ENCODE measurements around the gene ATM. TPM values are rescaled to one million over a fixed set of nuclear protein-coding genes. Genes with fewer than 3 reads are reported as not detected.
A peak's percentile ranks its signal among the peaks of the same experiment; 100 is the strongest.

The ATM gene
- polyA plus RNA-seq (2013), result 44.1 TPM

DNA sequence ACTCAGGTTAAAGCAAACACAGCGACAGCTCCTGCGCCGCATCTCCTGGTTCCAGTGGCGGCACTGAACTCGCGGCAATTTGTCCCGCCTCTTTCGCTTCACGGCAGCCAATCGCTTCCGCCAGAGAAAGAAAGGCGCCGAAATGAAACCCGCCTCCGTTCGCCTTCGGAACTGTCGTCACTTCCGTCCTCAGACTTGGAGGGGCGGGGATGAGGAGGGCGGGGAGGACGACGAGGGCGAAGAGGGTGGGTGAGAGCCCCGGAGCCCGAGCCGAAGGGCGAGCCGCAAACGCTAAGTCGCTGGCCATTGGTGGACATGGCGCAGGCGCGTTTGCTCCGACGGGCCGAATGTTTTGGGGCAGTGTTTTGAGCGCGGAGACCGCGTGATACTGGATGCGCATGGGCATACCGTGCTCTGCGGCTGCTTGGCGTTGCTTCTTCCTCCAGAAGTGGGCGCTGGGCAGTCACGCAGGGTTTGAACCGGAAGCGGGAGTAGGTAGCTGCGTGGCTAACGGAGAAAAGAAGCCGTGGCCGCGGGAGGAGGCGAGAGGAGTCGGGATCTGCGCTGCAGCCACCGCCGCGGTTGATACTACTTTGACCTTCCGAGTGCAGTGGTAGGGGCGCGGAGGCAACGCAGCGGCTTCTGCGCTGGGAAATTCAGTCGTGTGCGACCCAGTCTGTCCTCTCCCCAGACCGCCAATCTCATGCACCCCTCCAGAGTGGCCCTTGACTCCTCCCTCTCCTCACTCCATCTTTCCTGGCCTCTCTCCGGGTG, at the start of gene ATM, which contains the start of gene NPAT:
Gene ATM, plus strand, starts transcription at position 494 of the 774 bp plus-strand sequence. CDS start 4,558 bp downstream, outside the sequence.
Gene NPAT, minus strand, starts transcription at position 65 of the 774 bp plus-strand sequence. CDS start 102 bp downstream, outside the sequence.
- Histone ChIP-seq H3K27me3 (replicated peaks in 2 of 5; ENCODE audit: control insufficient read depth in 4 of 5, insufficient read depth in 5 of 5, low read length in 4 of 5) (no peaks in the 10 kb centered on the region), H3K36me3 (ENCODE audit: control insufficient read depth in 4 of 4, insufficient read depth in 4 of 4, low read length in 3 of 4) (peaks cover 0 to 7% (median 0%) of the 10 kb centered on the region in 4 experiments), H3K9me3 (ENCODE audit: control extremely low read depth in 1 of 5, control insufficient read depth in 4 of 5, insufficient read depth in 2 of 5, low read depth in 1 of 5, low read length in 4 of 5) (no peaks in the 10 kb centered on the region), H3K4me1 (ENCODE audit: control extremely low read depth in 1 of 4, control insufficient read depth in 4 of 4, insufficient read depth in 4 of 4, low read length in 3 of 4) (peaks cover 25 to 58% (median 49%) of the 10 kb centered on the region in 4 experiments), H3K4me3 (ENCODE audit: control insufficient read depth in 1 of 7, extremely low read depth in 1 of 7, insufficient read depth in 4 of 7, low read depth in 2 of 7, low read length in 6 of 7) (peak within 1 kb of the TSS; percentile 82 to 98 (median 93)), H3K27ac (ENCODE audit: insufficient read depth in 1 of 2, low read depth in 1 of 2, low read length in 2 of 2, poor library complexity in 1 of 2, severe bottlenecking in 2 of 2) (peak within 1 kb of the TSS; percentile 94 to 97)
- DNase-seq, result peak; percentile 99 to 100 (median 100)
- ChIA-PET CTCF (interaction anchor here (0.9 to 1.5 kb wide), 6 partner anchors 10 to 426 kb away, joined by 3 to 5 read pairs (median 3); no protein-coding TSS in a partner anchor), POLR2A (interaction anchor here (0.6 kb wide), 1 partner anchor 15 kb away, joined by 5 read pairs; no protein-coding TSS in a partner anchor)
- WGBS (ENCODE audit: insufficient coverage), result under 1% methylated on average over 67 of the region's 70 CpGs

DNA sequence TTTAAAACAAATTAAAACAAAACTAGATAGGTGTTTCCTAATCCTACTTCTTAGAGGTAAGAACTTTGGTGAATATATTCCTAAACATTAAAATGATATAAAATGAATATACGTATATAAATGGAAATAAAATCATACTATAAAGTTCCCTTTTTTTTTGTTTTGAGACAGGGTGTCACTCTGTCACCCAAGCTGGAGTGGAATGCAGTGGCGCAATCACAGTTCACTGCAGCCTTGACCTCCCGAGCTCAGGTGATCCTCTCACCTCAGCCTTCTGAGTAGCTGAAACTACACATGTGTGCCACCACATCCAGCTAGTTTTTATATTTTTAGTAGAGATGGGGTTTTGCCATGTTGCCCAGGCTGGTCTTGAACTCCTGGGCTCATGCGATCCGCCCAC, 45.3 kb upstream of the ATM start:
- peaks cover 16 to 70% (median 45%) of the 10 kb centered on the region in 4 experiments for H3K36me3 ChIP-seq (ENCODE audit: control insufficient read depth in 4 of 4, insufficient read depth in 4 of 4, low read length in 3 of 4)
- no peak overlapping the region for H3K27ac ChIP-seq (ENCODE audit: insufficient read depth in 1 of 2, low read depth in 1 of 2, low read length in 2 of 2, poor library complexity in 1 of 2, severe bottlenecking in 2 of 2)
- H3K27me3 ChIP-seq (replicated peaks in 2 of 5; ENCODE audit: control insufficient read depth in 4 of 5, insufficient read depth in 5 of 5, low read length in 4 of 5), result no peaks in the 10 kb centered on the region
- ChIA-PET CTCF (interaction anchor here (1.1 kb wide), 1 partner anchor 53 kb away, joined by 3 read pairs; no protein-coding TSS in a partner anchor), POLR2A (no interaction called here)
- no peaks in the 10 kb centered on the region for H3K4me1 ChIP-seq (ENCODE audit: control extremely low read depth in 1 of 4, control insufficient read depth in 4 of 4, insufficient read depth in 4 of 4, low read length in 3 of 4)
- H3K9me3 ChIP-seq (ENCODE audit: control extremely low read depth in 1 of 5, control insufficient read depth in 4 of 5, insufficient read depth in 2 of 5, low read depth in 1 of 5, low read length in 4 of 5), result no peaks in the 10 kb centered on the region
- no peak for DNase-seq
- WGBS (ENCODE audit: insufficient coverage), result 90% methylated on average over 2 of the region's 5 CpGs
- H3K4me3 ChIP-seq (ENCODE audit: control insufficient read depth in 1 of 7, extremely low read depth in 1 of 7, insufficient read depth in 4 of 7, low read depth in 2 of 7, low read length in 6 of 7), result no peak overlapping the region

GRCh38 chr11:108193725-108194124, 29.1 kb upstream of the ATM start:
- POLR2A ChIA-PET, result no interaction called here
- no peak for DNase-seq
- no peaks in the 10 kb centered on the region for H3K27me3 ChIP-seq (replicated peaks in 2 of 5; ENCODE audit: control insufficient read depth in 4 of 5, insufficient read depth in 5 of 5, low read length in 4 of 5)
- CTCF ChIA-PET, result no interaction called here
- peaks cover 14 to 64% (median 37%) of the 10 kb centered on the region in 4 experiments for H3K36me3 ChIP-seq (ENCODE audit: control insufficient read depth in 4 of 4, insufficient read depth in 4 of 4, low read length in 3 of 4)
- no peak overlapping the region for H3K4me3 ChIP-seq (ENCODE audit: control insufficient read depth in 1 of 7, extremely low read depth in 1 of 7, insufficient read depth in 4 of 7, low read depth in 2 of 7, low read length in 6 of 7)
- no peaks in the 10 kb centered on the region for H3K9me3 ChIP-seq (ENCODE audit: control extremely low read depth in 1 of 5, control insufficient read depth in 4 of 5, insufficient read depth in 2 of 5, low read depth in 1 of 5, low read length in 4 of 5)
- H3K4me1 ChIP-seq (ENCODE audit: control extremely low read depth in 1 of 4, control insufficient read depth in 4 of 4, insufficient read depth in 4 of 4, low read length in 3 of 4), result peaks cover 0 to 2% (median under 1%) of the 10 kb centered on the region in 4 experiments
- H3K27ac ChIP-seq (ENCODE audit: insufficient read depth in 1 of 2, low read depth in 1 of 2, low read length in 2 of 2, poor library complexity in 1 of 2, severe bottlenecking in 2 of 2), result no peak overlapping the region

- Histone ChIP-seq H3K9me3 (ENCODE audit: control extremely low read depth in 1 of 5, control insufficient read depth in 4 of 5, insufficient read depth in 2 of 5, low read depth in 1 of 5, low read length in 4 of 5) (no peaks in the 10 kb centered on the region), H3K27ac (ENCODE audit: insufficient read depth in 1 of 2, low read depth in 1 of 2, low read length in 2 of 2, poor library complexity in 1 of 2, severe bottlenecking in 2 of 2) (no peak overlapping the region), H3K36me3 (ENCODE audit: control insufficient read depth in 4 of 4, insufficient read depth in 4 of 4, low read length in 3 of 4) (peaks cover 16 to 47% (median 30%) of the 10 kb centered on the region in 4 experiments), H3K27me3 (replicated peaks in 2 of 5; ENCODE audit: control insufficient read depth in 4 of 5, insufficient read depth in 5 of 5, low read length in 4 of 5) (no peaks in the 10 kb centered on the region), H3K4me1 (ENCODE audit: control extremely low read depth in 1 of 4, control insufficient read depth in 4 of 4, insufficient read depth in 4 of 4, low read length in 3 of 4) (peaks cover 8 to 28% (median 16%) of the 10 kb centered on the region in 4 experiments), H3K4me3 (ENCODE audit: control insufficient read depth in 1 of 7, extremely low read depth in 1 of 7, insufficient read depth in 4 of 7, low read depth in 2 of 7, low read length in 6 of 7) (no peak overlapping the region)
- POLR2A ChIA-PET, result no interaction called here
- CTCF ChIA-PET, result interaction anchor here (1.9 kb wide), 1 partner anchor 25 kb away, joined by 4 read pairs; the partner anchor contains the start of genes ATM and NPAT
- DNase-seq, result no peak
- no CpG with 5 or more reads among the region's 3 CpGs for WGBS (ENCODE audit: insufficient coverage)
These were observed 26.0 kb upstream of the ATM start for GRCh38 chr11:108196901-108197300.

- no peak for DNase-seq
- Histone ChIP-seq H3K4me3 (ENCODE audit: control insufficient read depth in 1 of 7, extremely low read depth in 1 of 7, insufficient read depth in 4 of 7, low read depth in 2 of 7, low read length in 6 of 7) (no peak overlapping the region), H3K27ac (ENCODE audit: insufficient read depth in 1 of 2, low read depth in 1 of 2, low read length in 2 of 2, poor library complexity in 1 of 2, severe bottlenecking in 2 of 2) (no peak overlapping the region), H3K27me3 (replicated peaks in 2 of 5; ENCODE audit: control insufficient read depth in 4 of 5, insufficient read depth in 5 of 5, low read length in 4 of 5) (no peaks in the 10 kb centered on the region), H3K9me3 (ENCODE audit: control extremely low read depth in 1 of 5, control insufficient read depth in 4 of 5, insufficient read depth in 2 of 5, low read depth in 1 of 5, low read length in 4 of 5) (no peaks in the 10 kb centered on the region), H3K36me3 (ENCODE audit: control insufficient read depth in 4 of 4, insufficient read depth in 4 of 4, low read length in 3 of 4) (peaks cover 15 to 46% (median 30%) of the 10 kb centered on the region in 4 experiments), H3K4me1 (ENCODE audit: control extremely low read depth in 1 of 4, control insufficient read depth in 4 of 4, insufficient read depth in 4 of 4, low read length in 3 of 4) (peaks cover 8 to 28% (median 16%) of the 10 kb centered on the region in 4 experiments)
- POLR2A ChIA-PET, result no interaction called here
- CTCF ChIA-PET, result interaction anchor here (0.6 to 1.9 kb wide), 2 partner anchors 25 to 80 kb away, joined by 3 to 4 read pairs; partner anchors contain the start of genes ATM and NPAT
These were observed 25.5 kb upstream of the ATM start for GRCh38 chr11:108197351-108197750.

GRCh38 chr11:108198833-108199232, 24.0 kb upstream of the ATM start:
- Histone ChIP-seq H3K36me3 (ENCODE audit: control insufficient read depth in 4 of 4, insufficient read depth in 4 of 4, low read length in 3 of 4) (peaks cover 19 to 58% (median 29%) of the 10 kb centered on the region in 4 experiments), H3K4me1 (ENCODE audit: control extremely low read depth in 1 of 4, control insufficient read depth in 4 of 4, insufficient read depth in 4 of 4, low read length in 3 of 4) (peaks cover 8 to 28% (median 16%) of the 10 kb centered on the region in 4 experiments), H3K4me3 (ENCODE audit: control insufficient read depth in 1 of 7, extremely low read depth in 1 of 7, insufficient read depth in 4 of 7, low read depth in 2 of 7, low read length in 6 of 7) (no peak overlapping the region), H3K27ac (ENCODE audit: insufficient read depth in 1 of 2, low read depth in 1 of 2, low read length in 2 of 2, poor library complexity in 1 of 2, severe bottlenecking in 2 of 2) (peak overlapping the region in 1 of 2 experiments; percentile 10), H3K9me3 (ENCODE audit: control extremely low read depth in 1 of 5, control insufficient read depth in 4 of 5, insufficient read depth in 2 of 5, low read depth in 1 of 5, low read length in 4 of 5) (peaks cover 0 to 7% (median 0%) of the 10 kb centered on the region in 5 experiments), H3K27me3 (replicated peaks in 2 of 5; ENCODE audit: control insufficient read depth in 4 of 5, insufficient read depth in 5 of 5, low read length in 4 of 5) (no peaks in the 10 kb centered on the region)
- DNase-seq, result peak in 1 of 3 donors; percentile 28
- POLR2A ChIA-PET, result interaction anchor here (0.9 kb wide), 1 partner anchor 20 kb away, joined by 3 read pairs; no protein-coding TSS in a partner anchor
- CTCF ChIA-PET, result interaction anchor here (1.3 kb wide), 1 partner anchor 22 kb away, joined by 3 read pairs; no protein-coding TSS in a partner anchor
- WGBS (ENCODE audit: insufficient coverage), result 78% methylated on average over 8 of the region's 8 CpGs

Measured in common myeloid progenitor, CD34-positive (primary cell).